ENCODE data around the gene ANKEF1. TPM values are rescaled to one million over a fixed set of nuclear protein-coding genes. Genes with fewer than 3 reads are reported as not detected.

Gene ANKEF1
- total RNA-seq, 2 experiments from 2014 or later = 1.3 TPM

DNA sequence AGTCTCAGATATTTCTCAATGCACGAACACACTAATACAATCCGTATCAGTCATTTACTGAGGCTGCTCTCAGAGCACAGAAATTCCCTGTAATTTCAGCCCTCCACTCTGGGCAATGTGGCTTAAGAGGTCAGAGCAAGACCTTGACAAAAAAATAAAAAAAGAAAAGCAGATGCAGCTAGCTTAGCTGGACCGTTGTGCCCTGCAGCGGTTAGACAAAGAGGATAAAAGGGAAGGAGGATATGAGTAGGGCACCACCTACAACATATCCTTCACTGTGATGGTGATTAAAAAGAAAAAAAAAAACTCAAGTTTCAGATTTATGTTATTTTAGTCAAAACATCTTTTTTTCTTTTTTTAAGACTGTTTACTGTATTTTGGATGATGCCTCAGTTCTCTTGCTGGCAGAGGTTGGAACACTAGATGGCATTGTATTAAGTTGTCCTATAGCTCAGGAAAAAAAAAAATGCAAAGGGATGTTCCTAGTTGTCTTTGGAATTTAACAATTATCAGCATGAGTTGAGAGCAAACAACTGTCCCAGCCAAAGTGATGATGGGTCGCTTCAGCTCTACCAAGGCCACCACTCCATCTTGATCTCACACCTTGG is 59.9 kb downstream of the ANKEF1 start:
- ChIA-PET CTCF (no interaction called here), POLR2A (no interaction called here)
- intact Hi-C loops (cut with DNase I, micrococcal nuclease) = loop anchor here (5.0 kb wide), 2 partner anchors 477 to 687 kb away; no protein-coding TSS in a partner anchor
- H3K4me1 Mint-ChIP-seq (ENCODE audit: low read depth) = no peaks in the 10 kb centered on the region
- no peaks in the 10 kb centered on the region for H3K9me3 Mint-ChIP-seq
- H3K9me3 ChIP-seq (ENCODE audit: control insufficient read depth in 1 of 2, insufficient read depth in 1 of 2, low read length in 2 of 2) = no peaks in the 10 kb centered on the region
- H3K27me3 ChIP-seq (ENCODE audit: control insufficient read depth in 1 of 2, insufficient read depth in 2 of 2, low read length in 2 of 2) = no peaks in the 10 kb centered on the region
- H3K36me3 Mint-ChIP-seq (ENCODE audit: low read depth) = no peaks in the 10 kb centered on the region
- H3K36me3 ChIP-seq (ENCODE audit: insufficient read depth, low read length) = no peaks in the 10 kb centered on the region
- H3K27ac ChIP-seq (ENCODE audit: low read depth in 1 of 2, low read length in 2 of 2) = no peak overlapping the region
- H3K4me3 Mint-ChIP-seq = no peak overlapping the region
- TF ChIP-seq, protein P1, sequence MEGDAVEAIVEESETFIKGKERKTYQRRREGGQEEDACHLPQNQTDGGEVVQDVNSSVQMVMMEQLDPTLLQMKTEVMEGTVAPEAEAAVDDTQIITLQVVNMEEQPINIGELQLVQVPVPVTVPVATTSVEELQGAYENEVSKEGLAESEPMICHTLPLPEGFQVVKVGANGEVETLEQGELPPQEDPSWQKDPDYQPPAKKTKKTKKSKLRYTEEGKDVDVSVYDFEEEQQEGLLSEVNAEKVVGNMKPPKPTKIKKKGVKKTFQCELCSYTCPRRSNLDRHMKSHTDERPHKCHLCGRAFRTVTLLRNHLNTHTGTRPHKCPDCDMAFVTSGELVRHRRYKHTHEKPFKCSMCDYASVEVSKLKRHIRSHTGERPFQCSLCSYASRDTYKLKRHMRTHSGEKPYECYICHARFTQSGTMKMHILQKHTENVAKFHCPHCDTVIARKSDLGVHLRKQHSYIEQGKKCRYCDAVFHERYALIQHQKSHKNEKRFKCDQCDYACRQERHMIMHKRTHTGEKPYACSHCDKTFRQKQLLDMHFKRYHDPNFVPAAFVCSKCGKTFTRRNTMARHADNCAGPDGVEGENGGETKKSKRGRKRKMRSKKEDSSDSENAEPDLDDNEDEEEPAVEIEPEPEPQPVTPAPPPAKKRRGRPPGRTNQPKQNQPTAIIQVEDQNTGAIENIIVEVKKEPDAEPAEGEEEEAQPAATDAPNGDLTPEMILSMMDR (IDR thresholded peaks at IDR 0.05) = no peak
- H3K27ac Mint-ChIP-seq = no peak overlapping the region
- H3K4me3 ChIP-seq (ENCODE audit: low read length) = no peak overlapping the region
- peaks cover 21% of the 10 kb centered on the region for H3K27me3 Mint-ChIP-seq
- ATAC-seq (ENCODE audit: poor library complexity) (no peak), DNase-seq (no peak)
- H3K4me1 ChIP-seq (ENCODE audit: insufficient read depth, low read length) = no peaks in the 10 kb centered on the region

GRCh38 chr20:10096790-10097189 is 62.0 kb downstream of the ANKEF1 start:
- TF ChIP-seq, protein P1 (IDR thresholded peaks at IDR 0.05) = no peak
- ChIA-PET POLR2A (no interaction called here), CTCF (no interaction called here)
- H3K9me3 ChIP-seq (ENCODE audit: control insufficient read depth in 1 of 2, insufficient read depth in 1 of 2, low read length in 2 of 2) = no peaks in the 10 kb centered on the region
- Mint-ChIP-seq H3K9me3 (no peaks in the 10 kb centered on the region), H3K4me3 (no peak overlapping the region), H3K36me3 (ENCODE audit: low read depth) (no peaks in the 10 kb centered on the region), H3K27me3 (peaks cover 21% of the 10 kb centered on the region), H3K4me1 (ENCODE audit: low read depth) (no peaks in the 10 kb centered on the region), H3K27ac (no peak overlapping the region)
- H3K27me3 ChIP-seq (ENCODE audit: control insufficient read depth in 1 of 2, insufficient read depth in 2 of 2, low read length in 2 of 2) = no peaks in the 10 kb centered on the region
- ATAC-seq (ENCODE audit: poor library complexity) = no peak
- H3K4me1 ChIP-seq (ENCODE audit: insufficient read depth, low read length) = no peaks in the 10 kb centered on the region
- no peak overlapping the region for H3K27ac ChIP-seq (ENCODE audit: low read depth in 1 of 2, low read length in 2 of 2)
- no peaks in the 10 kb centered on the region for H3K36me3 ChIP-seq (ENCODE audit: insufficient read depth, low read length)
- H3K4me3 ChIP-seq (ENCODE audit: low read length) = no peak overlapping the region
- intact Hi-C loops (cut with DNase I, micrococcal nuclease) = no loop called here
- DNase-seq = no peak

- CTCF ChIA-PET = interaction anchor here (1.0 kb wide), 1 partner anchor 9 kb away, joined by 3 read pairs; no protein-coding TSS in a partner anchor
- H3K4me1 Mint-ChIP-seq (ENCODE audit: low read depth) = no peaks in the 10 kb centered on the region
- H3K36me3 Mint-ChIP-seq (ENCODE audit: low read depth) = no peaks in the 10 kb centered on the region
- H3K9me3 Mint-ChIP-seq = peaks cover 2% of the 10 kb centered on the region
- Histone ChIP-seq H3K27me3 (ENCODE audit: control insufficient read depth in 1 of 2, insufficient read depth in 2 of 2, low read length in 2 of 2) (no peaks in the 10 kb centered on the region), H3K4me3 (ENCODE audit: low read length) (no peak overlapping the region), H3K4me1 (ENCODE audit: insufficient read depth, low read length) (no peaks in the 10 kb centered on the region), H3K36me3 (ENCODE audit: insufficient read depth, low read length) (no peaks in the 10 kb centered on the region), H3K27ac (ENCODE audit: low read depth in 1 of 2, low read length in 2 of 2) (no peak overlapping the region), H3K9me3 (ENCODE audit: control insufficient read depth in 1 of 2, insufficient read depth in 1 of 2, low read length in 2 of 2) (no peaks in the 10 kb centered on the region)
- no peak for ATAC-seq (ENCODE audit: poor library complexity)
- no peaks in the 10 kb centered on the region for H3K27me3 Mint-ChIP-seq
- H3K4me3 Mint-ChIP-seq = no peak overlapping the region
- TF ChIP-seq, protein P1 (IDR thresholded peaks at IDR 0.05) = no peak
- no peak overlapping the region for H3K27ac Mint-ChIP-seq
- intact Hi-C loops (cut with DNase I, micrococcal nuclease) = no loop called here
- POLR2A ChIA-PET = no interaction called here
- DNase-seq = no peak
These were observed 70.3 kb downstream of the ANKEF1 start for GRCh38 chr20:10105046-10105445.

Other genes with a start within 250 kb of the ANKEF1 start
- not detected for gene PAK5, start 195.9 kb upstream of the ANKEF1 start, total RNA-seq
- not detected for gene SNAP25, start 183.8 kb downstream of the ANKEF1 start, total RNA-seq